Stimulated activated naive CD4-positive, alpha-beta T cell treated with Interleukin-2 at 50 U/mL for 16 hours (primary cell): ENCODE results near the gene SIK1.
"Not testable (repeated sequence)": the region's sequence is repeated elsewhere in the genome, so short reads cannot be mapped to it uniquely, and the experiment has no call there.

Experiments used
- DNase-seq: peaks from one replicate; lab custom pipeline; 2025; lab: John Stamatoyannopoulos, UW

Gene SIK1

DNA sequence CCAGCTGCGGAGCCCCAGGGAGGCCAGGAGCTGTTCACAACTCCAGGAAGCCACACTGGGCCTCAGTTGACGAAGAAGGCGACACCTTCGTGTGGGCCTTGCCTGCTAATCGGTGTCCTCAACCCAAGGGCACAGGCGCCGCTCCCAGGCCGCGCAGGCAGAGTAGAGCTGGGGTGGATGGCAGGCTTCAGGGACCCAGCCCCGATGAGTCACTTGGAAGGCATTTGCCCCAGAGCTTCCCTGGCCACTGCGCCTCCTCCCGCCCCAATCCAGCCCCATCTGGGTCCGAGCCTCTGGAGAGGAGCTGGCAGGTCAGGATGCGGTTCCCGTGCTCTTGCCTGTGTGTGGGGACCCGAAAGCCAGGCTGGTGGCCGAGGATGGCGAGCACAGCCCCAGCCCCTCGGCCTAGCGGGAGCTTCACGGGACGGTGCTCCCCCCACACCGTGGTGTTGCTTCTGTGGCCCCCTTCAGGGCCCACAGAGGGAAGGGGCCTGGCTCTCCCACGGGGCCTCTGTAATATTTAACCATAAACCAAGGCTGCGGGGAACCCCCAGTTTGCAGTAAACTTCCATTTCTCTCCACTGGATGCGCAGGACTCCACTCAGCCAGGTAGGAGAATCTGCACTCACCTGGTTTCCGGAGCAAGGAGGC lies 30.0 kb downstream of the SIK1 start:
- not testable (repeated sequence) for DNase-seq

DNA sequence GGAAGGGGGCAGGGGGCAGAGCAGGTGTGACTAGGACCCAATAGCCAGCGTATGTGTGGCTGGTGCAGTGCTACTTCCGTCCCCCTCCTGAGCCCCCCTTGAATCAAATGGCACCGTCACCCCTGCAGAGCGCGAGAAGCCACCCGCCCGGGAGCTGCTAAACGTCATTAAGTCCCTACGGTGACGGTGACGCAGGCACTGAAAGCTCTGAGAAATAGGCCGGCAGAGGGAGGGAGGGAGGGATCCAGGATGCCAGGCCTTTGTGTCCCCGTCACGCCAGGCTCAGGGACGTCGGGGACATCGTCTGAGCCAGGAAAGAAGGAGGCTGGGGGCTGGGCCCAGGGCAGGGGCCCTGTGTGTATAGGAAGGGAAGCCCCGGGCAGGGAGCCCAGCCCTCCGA lies 43.6 kb downstream of the SIK1 start:
- not testable (repeated sequence) for DNase-seq

DNA sequence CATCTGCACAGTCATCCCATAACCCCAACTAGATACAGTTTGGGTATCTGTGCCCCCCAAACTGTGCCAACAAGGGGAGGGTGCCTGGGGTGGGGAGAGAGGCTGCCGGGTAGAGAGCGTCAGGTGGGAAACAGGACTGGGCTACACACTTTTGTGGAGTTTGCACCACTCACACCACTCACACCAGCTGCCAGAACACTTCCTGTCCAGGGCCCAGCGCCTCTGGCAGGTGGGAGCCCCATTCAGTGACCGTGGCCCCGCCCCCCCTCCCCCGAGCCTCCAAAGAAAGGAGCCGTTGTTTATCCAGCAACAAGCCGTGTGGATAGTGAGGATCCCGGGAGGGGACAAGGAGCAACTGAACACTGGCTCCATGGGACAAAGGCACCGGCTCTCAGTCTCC lies 44.0 kb downstream of the SIK1 start:
- not testable (repeated sequence) for DNase-seq

DNA sequence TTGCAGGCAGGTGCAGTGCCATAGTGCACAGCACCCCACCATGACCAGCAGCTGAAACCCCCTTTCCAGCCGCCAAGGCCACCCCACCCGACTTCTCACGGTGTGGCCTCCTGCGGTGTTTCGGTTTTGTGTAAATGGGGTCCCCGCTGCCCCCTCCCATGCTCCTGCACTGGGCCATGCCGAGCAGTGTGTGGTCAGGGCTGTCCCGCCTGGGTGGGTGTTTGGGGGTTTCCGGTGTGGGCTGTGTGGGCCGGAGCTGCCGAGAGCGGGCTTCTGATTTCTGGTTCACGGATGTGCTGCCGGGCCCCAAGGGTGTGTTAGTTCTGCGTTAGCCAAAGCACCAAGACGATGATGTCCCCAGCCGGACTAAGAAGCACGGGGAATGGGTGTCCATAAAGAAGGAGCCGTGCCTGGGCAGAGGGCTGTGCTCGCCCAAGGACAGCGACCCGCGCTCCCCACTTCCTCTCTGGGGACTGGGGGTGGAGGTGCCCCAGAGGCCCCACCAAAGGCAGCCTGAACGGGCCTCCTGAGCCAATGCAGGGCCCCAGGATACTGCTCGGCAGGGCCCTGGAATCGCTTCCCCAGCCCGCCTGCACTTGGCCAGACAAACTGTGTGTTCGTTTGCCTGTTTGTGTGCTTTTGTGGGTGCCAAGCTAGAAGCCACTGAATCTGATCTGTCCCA lies 45.9 kb downstream of the SIK1 start:
- not testable (repeated sequence) for DNase-seq

DNA sequence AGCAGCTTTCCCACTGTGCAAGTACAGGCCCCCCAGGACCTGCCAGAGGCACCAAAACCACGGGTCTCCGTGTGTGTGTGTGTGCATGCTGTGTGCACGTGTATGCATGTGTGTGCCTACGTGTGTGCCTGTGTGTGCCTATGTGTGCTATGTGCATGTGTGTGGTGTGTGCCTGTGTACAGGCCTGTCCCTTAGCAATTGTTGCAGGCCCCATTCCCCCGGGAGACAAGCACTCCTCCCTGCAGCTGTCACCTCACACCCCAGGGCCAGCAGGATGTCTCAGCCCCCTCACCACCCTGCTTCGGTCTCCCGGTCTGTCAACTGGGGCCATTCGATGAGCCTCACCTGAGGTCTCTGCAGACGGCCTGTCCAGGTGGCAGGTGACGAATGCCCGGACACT lies 46.6 kb downstream of the SIK1 start:
- DNase-seq, result not testable (repeated sequence)

DNA sequence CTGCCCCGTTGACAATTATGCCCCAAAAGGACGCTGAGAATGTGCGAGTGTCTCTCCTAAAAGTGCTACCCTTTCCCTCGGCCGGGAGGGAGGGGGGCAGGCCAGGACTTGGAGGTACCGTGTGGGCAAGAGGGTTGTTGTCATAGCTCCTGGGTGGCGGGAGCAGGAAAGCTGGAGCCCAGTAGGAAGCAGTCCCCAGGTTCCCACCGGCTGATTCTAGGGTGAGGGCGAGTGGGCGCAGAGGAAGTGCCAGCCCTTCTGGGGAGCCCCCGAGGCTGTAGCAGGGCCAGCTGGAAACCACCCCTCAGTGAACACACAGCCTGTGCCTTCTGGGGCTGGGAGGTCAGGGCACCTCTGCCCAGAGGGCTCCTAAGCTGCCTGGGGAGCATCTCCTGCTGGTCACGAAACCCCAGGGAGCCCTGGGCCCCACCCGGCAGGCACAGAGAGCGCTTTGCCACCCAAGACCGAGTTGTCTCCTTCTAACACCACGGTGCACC lies 47.3 kb downstream of the SIK1 start:
- DNase-seq, result not testable (repeated sequence)

DNA sequence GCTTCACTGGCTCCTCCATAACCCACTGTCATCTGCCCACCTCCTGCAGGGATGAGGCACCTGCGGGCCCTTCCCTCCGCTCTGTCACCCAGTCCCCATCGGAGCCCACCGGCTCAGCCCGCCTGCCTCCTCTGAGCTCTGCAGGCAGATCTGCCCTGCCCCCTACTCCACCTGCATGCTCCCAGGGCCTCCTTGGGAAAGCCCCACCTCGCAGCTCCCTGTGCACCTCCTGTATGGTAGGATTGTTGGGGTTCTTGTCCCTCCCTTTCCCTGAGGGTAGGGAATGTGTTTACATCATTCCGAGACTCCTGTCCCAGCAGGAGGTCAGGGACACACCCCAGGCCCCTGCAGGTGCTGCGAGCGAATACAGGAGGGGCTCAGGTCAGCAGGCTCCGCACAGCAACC lies 50.5 kb downstream of the SIK1 start:
- DNase-seq, result no peak

DNA sequence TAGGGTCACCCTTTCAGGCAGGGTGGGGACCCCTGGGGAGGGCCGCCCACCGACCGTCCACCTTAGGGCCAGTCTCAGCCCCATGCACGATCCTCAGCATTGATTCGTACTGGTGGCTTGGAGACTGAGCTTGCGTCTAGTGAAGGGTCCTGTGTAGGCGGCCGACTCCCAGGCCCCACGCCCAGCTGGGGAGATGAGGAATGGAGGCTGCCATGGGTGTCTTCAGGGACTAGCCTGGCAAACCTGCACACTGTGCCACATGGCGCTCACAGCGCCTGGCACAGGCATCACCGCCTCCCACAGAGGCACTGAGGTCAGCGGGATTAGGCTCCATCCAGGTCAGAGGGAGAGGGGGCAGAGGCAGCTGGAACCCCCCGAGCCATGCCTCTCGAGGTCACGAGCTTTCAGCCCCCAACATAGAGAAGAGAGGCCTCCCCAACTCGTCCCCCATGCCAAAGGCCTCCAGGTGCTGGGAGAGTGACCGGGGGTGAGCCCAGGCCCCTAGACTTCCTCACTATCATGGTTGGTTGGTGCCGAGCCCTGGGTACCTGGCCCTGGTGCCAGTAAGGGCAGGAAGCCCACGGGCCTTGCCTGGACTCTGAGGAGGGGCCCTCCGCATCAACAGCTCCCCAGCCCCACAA lies 51.0 kb downstream of the SIK1 start:
- DNase-seq, result no peak

DNA sequence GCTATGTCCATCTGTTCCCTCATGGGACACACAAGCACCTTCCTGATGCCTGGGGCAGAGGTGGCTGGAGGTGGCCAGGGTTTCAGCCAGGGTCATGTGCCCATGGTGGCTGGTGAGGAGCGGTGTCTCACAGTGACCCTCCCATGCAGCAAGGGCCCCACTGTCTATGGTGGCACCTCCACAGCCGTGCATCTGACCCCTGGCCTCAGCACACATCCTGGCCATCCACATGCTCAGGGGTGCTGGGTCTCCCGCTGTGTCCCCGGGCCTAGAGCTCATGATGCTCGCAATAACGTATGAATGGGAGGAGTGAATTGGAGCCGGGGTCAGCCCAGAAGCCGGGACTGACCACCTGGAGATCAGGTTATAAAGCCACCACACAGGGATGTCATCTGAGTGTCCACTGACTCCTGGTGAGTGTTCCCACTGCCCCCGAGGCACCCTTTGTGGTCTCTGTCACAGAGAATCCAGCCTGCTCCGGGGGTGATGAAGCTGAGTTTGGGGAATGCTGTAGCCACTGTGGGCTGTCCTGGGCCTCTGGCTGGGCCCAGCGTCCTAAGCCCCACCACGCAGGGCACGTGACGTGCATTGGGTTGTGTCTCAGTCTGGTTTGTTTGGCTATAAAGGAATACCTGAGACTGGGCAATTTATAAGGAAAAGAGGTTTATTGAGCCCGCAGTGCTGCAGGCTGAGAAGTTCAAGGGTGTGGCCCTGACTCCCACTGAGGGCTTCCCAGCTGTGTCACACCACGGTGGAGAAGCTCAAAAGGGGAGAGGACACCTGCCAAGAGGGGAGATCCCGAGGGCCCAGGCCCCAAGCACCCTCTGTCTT lies 51.7 kb downstream of the SIK1 start:
- DNase-seq, result no peak

DNA sequence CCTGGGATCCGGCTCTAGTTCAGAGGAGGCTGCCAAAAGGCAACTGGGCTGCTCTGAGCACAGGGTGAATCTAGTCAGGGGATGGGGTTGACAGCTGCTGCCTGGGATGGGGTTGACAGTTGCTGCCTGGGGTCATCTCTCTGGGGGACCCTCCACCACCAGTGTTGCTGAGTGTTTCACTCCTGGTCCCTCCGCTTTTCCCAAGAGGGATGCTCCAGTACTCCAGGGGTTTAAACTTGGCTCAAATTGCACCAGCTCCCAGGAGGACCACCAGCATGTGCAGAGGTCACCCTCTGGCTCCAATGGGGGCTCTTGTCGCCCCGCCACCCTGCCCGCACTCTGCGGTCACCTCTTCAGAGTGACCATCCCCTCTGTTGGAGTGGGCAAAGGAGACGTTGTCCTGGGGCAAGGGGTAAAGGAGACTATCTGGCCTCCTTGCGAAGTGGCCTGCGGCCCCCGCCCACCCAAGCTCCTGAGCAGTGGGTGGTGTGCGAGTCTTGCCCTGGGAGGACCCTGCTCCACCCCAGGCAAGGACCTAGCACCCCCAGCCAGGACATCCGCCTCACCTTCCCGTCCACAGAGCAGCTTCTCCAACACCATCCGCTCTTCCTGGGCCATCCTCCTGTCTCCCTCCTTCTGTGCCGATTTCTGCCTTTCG lies 52.6 kb downstream of the SIK1 start:
- DNase-seq, result no peak

DNA sequence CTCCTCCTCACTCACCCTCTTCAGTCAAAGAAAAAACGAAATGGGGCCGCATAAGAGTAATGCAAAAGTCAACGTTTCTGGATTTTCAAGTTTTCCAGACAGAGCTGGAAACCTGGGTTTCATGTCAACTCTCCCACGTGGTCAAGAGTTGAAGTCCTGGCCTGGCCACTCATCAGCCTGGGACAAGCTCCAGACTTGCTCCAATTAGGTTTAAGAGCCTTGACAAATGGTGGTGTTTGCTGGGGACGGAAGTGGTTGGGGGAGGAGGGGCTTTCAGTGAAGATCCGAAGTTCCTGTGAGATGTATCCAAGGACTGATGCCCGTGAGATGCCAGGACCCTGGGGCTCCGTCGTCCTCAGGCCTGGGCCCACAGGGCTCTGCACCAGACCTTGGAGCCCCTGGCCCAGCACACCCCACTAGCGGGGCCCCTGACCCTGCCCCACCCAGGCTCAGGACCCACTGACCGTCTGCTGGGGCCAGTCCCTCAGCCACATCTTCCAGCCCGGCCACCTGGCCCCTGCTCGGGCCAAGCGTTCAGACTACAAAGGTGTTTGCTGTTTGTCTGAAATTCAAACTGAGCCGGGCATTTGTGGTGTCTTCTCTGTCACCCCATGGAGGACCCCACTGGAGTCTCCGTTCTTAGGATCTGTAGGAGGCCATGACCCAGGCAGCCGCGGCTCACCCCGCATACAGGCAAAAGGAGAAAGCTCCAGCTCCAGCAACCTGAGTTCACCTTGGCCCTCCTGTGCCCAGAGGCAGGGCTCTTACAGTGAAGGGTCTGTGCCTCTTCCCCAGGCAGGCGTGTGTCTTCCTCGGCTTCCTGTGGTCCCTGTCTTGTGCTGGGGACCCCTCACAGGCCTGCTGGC lies 53.3 kb downstream of the SIK1 start:
- no peak for DNase-seq

DNA sequence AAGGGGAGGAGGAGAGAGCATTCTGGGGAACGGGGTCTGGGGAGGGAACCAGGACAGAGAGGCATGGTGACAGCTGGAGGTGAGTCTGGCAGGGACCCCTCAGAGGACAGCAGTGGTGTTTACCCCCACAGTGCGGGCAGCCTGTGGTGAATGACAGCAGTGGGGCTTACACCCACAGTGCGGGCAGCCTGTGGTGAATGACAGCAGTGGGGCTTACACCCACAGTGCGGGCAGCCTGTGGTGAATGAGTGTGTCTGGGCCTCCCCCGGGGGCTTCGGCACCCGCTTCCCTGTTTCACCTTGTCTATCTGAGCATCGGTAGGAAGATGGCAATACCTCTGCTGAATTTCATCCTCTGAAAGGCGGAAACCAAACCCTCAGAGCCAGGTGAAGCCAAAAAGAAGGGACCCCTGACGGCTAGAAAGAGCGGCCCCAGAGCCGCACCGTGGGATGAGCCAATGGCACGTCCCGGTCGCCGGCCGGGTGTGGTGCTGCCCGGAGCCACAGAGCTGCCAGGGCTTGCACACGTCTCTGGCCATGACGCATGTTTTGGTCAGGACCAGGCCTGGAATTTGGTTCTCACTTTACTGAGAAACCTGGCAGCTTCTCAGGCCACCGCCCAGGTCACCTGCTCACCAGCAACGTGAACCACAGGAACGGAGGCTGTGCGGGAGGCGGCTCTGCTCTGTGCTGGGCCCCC lies 54.1 kb downstream of the SIK1 start:
- DNase-seq, result no peak

DNA sequence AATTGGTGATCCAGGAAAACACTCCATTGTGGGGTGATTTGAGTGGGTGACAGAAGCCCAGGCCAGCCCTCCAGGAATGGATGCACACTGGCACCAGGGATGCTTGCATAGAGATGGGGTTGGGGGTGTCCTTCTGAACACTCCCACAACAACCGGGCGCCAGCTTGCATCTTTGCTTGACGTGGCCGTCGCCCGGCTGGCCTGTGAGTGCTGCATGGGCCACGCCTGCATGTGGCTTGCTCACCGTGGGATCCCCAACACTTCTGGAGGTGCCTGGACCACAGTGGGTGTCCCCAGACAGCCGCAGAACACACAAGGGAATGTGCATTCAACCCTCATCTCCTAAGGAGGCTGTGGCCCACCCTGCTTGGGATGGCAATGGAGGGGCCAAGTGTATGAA lies 55.1 kb downstream of the SIK1 start:
- no peak for DNase-seq

DNA sequence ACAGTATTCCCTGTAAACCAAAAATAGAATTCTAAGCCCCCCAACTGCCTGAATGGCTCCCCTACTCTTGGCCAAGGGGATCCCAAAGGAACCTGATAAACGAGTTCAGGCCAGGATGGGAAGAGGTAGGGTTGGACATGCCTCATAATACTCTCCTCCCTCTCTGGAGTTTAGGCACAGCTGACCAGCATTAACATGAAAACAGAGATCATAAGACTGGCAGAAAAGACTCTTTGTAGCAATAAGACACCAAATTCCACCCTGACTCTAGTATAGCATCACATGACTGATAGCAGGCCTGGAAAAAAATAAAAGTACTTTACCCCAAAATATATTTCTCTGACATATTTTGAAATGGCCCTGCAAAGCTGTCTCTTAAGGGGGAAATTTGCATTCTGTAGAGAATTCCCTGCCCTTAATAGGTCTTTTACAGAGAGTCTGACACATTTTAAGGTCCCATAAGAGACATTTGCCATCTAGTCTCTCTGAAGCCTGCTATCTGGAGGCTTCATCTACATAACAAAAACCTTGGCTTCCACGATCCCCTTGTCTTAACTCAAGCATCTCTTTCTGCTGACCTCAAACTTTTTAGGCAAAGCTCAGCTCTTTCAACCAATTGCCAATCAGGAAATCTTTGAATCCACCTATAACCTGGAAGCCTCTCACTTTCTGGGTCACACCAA lies 55.9 kb downstream of the SIK1 start:
- DNase-seq, result no peak

DNA sequence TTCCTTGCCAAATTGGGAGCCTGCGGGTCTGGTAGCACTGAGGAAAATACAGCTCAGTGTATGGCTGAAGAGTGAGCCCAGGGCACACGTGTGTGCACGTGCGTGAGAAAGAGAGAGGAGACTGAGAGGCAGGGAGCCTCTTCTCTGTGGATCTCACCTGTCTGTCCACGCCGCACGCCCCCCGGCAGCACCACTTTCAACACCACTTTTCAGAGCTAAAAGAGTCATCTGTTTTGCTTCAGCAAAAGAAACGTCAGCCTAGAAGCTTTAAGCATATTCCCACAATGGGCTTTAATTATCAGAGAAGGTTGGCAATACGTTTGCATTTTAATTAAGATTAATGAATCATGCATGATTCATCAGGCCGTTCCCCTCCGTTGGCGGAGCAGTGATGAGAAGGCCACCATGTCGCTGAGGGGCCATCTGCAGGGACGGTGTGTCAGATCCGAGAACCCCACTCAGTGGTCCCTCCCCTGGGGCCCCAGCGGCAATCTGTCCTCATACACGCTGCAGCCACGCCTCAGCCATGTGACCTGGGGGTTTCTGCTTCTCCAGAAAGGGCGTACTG lies 56.8 kb downstream of the SIK1 start:
- no peak for DNase-seq

DNA sequence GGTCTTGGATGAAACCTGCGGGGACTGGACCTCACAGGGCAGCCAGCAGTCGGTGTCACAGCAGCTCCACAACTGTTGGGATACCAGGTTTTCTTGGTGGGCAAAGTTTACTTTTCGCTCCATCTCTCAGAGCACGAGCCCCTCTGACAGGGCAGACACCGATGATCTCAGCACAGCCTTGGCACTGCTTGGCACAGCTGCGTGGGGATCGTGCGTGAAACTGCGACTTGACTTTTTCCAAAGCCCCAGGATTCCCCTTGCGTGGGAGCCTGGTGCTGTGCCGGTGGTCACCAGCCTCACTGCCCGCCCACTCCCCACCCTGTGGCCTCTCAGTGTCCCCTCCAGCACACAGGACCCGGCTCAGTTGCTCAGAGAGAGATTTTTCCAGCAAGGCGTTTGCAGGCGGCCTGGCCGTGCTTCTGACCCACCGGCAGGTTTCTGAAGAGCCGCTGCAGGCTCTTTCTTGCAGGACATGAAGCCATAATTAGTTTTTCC lies 57.3 kb downstream of the SIK1 start:
- no peak for DNase-seq

DNA sequence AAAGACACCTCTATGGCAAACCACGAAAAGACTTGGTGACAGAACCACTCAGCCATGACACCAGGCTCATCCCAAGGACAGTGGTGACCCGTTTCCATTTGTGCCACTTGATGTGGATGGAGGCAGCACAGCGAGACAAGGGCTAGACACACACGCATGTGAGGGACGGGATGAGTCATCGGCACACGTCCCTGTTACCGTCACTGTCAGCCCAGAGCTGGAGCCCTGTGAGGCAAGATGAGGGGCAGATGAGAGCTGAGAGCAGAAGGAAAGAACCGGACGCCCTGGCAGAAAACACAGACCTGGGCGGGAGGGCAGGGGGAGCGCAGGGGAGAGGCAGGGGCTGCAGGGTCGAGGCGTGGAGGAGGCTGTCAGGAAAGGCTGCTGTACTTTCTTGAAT lies 57.8 kb downstream of the SIK1 start:
- no peak for DNase-seq

DNA sequence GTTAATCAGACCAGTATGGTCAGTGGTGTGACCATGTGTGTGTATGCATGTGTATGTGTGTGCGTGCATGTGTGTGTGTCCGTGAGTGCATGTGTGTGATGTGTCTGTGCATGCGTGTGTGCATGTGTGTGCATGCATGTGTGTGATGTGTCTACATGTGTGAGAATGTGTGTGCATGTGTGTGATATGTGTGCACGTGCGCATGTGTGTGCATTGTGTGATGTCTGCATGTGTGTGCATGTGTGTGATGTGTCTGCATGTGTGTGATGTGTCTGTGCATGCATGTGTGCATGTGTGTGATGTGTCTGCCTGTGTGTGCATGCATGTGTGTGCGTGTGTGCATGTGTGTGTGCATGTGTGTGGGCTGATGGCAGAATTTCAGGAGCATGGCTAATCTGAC lies 58.2 kb downstream of the SIK1 start:
- DNase-seq, result no peak

DNA sequence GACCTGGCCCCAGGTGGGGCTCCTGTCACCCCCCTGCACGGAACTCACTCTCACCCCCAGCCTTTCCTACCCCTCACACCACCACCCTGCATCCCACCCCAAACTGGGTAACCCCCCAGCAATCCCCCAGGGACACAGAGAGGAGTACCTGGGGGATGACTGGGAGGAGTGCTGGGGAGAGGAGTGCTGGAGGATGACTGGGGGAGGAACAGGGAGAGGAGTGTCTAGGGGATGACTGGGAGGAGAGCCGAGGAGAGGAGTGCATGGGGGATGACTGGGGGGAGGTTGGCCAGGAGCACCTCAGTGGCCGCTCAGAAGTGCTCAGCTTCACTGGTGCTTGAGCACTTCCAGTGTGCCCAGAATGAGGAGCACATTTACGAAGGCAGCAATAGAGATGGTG lies 59.1 kb downstream of the SIK1 start:
- DNase-seq, result no peak
